Measurements from ENCODE around the gene NAV2.

Gene NAV2

DNA sequence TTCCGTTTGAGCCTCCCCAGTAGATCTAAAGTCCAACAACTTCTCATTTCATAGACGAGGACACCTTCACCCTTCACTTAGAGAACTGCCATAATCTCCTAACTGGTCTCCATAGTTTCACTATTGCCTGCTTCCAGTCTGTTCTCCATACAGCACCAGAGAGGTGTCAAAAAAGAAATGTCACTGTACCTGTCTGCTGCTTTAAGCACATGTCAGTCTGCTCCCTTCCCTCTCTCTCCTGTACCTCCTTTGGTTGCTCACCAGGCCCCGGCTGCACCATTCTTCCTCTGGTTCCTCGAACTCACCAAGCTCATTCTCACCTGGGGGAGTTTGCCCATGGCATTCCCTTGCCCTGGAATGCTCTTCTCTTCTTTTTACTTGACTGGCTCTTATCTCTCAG is 75.8 kb downstream of the NAV2 start:
- DNase-seq: no peak

- no peak for DNase-seq
Measured at GRCh38 chr11:19789245-19789644, 76.6 kb downstream of the NAV2 start.

DNA sequence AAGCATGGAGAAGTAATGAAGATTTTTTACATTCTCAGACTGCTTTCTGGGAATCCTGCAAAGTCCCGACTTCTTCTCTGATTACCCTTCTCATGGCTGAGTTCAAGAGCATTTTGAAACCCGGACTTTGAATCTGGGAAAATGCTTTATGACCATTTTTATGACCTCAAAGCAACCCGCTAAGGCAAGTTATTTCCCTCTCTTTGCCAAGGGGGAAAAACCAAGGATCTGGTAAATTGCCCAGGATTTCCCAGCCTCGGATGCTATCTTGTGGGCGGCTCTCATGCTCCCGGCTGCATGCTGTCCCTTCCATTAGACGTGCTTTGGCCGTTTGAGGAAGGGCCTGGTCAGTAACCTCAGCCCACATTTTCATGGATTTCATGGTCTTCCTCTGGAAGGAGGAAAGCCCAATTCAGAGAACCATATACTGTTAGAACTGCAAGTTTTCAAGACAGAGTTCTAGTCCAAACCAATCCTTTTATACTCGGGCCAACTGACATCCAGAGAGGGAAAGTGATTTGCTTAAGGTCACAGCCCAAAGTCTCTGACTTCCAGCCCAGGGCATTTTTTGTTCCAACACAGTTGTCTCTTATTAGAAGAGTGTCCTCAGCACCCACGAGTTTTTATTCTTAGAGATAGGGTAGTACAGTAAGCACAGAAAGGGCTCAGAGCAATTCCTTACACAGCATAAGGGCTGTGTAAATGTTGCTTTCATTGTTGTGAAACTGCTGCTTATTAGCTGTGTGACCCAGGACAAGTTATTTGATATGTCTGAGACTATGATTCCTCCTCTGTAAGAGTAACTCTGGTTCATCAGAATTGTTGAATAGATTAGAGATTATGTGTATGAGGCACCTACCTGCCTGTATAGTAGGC is 77.4 kb downstream of the NAV2 start:
- no peak for DNase-seq

- no peak for DNase-seq
Measured at GRCh38 chr11:19790831-19791552, 78.4 kb downstream of the NAV2 start.

GRCh38 chr11:19792510-19792909 is 79.9 kb downstream of the NAV2 start:
- no peak for DNase-seq

DNA sequence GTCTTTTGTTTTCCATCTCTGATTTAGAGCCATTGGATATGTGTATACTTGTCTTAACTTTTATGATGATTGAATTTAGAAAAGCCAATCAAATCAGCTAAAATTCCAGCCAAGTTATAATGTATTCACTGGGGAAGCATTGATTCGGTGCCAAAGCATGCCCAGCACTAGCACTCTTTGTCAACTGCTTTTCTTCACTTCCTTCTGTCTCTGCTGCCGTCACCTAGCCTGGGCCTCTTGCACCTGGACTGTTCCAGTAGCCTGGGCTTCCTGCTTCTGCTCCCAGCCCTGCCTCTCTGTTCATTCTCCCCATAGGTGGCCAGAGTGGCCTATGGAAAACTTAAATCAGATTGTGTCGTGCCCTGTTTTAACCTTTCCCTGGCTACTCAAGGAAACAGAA is 80.7 kb downstream of the NAV2 start:
- no peak for DNase-seq

- no peak for DNase-seq
Measured at GRCh38 chr11:19794161-19794560, 81.5 kb downstream of the NAV2 start.

GRCh38 chr11:19795082-19795481 is 82.4 kb downstream of the NAV2 start:
- DNase-seq: no peak

DNA sequence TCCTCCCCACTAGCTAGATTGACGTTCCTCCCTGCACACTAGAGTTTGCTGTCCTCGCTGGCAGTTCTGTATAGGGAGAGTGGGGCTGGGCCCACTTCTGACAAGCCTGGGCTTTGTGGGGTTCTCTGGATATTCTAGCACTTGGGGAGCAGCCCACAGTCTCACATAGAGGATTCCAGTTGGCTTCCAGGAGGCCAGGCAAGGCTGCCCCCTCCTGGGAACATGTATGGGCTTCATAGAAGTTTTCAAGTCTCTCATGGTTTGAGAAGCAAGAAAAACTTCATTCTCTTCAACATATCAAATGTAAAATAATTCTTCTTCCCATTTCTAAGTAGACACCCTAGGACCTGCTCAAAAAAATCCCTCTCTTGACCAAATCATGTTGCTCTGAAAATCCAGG is 87.5 kb downstream of the NAV2 start:
- DNase-seq: no peak

- DNase-seq: no peak
Measured at GRCh38 chr11:19800714-19801519, 88.3 kb downstream of the NAV2 start.

- no peak for DNase-seq
Measured at GRCh38 chr11:19802773-19803293, 90.2 kb downstream of the NAV2 start.

GRCh38 chr11:19803506-19803998 is 90.9 kb downstream of the NAV2 start:
- DNase-seq: no peak

GRCh38 chr11:19805376-19805775 is 92.7 kb downstream of the NAV2 start:
- no peak for DNase-seq

DNA sequence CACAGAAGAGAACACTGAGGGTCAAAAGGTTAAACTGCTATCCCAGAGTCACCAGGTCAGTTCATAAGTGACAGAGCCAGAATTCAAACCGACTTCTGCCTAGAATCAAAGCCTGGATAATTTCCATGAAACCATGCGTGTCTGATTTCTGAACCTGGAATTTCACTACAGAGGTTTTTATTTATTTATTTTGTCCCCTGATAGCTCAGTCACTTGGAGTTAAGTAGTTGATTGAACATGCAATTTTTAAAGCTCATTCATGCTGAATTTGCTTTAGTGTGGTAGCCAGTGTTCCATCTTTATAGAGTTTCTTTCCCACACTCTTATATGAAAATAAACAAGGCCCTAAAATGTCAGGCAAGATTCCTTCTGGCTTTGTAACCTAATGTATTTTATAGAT is 93.2 kb downstream of the NAV2 start:
- DNase-seq: no peak

- no peak for DNase-seq
Measured at GRCh38 chr11:19806251-19806650, 93.6 kb downstream of the NAV2 start.

- DNase-seq: no peak
Measured at GRCh38 chr11:19808076-19808911, 95.7 kb downstream of the NAV2 start.

DNA sequence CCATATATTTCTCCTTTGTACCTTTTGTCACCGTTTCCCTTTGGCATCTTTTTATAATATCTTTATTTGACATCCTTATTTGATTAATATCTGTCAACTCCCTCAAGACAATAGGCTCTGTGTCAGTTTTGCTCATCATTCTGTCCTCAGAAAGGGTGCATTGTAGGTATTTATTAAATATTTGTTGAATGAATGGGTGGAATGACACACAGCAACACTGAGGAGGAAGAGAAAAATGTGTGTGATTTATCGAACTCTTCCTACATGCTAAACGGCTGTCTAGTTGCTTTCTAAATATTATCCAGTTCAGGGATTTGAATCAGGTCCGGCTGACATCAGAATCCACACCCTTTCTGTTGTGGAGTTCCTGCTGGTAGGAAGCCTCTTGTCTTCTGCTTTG is 98.2 kb downstream of the NAV2 start:
- no peak for DNase-seq

GRCh38 chr11:19811380-19811779 is 98.7 kb downstream of the NAV2 start:
- no peak for DNase-seq

DNA sequence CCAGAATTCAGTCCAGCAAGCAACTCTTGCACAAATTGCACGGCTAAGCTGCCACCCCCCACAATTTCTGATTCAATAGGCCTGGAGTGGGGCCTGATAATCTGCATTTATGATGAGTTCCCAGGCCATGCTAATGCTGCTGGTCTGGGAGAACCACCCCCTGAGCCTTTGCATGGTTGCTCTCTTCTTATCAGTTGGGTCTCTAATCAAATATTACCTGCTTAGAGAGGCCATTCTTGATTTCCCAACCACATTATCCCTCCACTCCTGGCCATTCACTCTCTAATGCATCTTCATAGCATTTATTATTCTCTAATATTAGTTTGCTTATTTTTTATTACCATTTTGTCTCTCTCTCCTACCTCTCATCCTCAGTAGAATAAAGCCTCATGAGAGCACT is 99.5 kb downstream of the NAV2 start:
- DNase-seq: no peak

DNA sequence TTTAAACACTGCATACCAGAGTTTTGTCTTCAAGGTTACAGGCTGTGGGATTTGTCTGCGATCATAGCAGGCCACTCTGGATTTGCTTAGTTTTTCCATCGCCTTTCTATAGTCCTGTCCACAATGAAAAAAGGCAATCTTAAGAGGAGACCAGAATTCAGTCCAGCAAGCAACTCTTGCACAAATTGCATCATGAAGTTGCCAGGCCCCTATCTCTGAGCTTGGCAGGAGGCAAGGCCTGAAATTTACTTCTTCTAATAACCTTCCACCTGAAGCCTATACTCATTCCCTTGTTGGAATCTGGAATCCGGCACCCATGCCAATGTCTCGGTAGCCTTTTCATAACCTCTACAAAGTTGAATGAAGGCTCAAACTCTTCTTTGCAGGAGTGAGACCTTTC is 100.1 kb downstream of the NAV2 start:
- DNase-seq: no peak

DNA sequence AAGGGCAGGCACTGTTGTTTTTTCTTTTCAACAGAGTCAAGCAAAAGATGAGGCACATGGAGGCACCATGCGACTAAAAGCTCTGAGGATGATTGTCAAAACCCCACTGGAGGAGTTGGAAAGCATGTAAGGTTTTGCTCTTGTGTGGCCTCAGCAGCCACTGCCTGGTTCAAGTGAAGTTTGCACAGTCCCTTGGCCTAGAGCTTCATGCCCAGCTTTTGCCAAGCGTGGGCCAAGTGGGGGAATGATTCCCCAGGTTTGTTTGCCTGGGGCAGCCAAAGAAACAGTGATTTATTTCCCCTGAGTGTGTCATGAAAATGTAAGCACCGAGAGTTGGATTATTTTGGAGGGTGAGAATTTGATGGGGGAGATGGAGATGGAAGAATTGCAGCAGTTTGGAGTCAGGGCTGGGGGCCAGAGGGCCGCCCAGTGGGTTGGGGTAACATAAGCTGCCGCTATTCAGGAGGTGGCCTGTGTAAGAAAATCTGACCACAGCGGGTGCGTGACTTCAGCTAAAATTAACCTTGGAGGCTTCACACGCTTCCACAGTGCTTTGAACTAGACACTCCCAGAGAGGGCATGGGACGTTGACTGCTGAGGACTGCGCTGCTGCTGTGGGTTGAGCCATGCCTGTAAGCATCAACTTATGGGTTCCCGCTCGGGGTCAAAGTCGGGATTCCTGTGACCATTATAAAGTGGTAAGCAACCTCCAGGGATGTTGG is 100.7 kb downstream of the NAV2 start:
- no peak for DNase-seq
